HG03108 (cell line): ENCODE results near the gene BAIAP3.

Source experiments
- ATAC-seq: cut with Tn5 transposase; IDR thresholded peaks from one replicate; pipeline ENCODE4 v1.9.1; 2021; ENCODE audit warnings: moderate library complexity; ENCODE audit not compliant: unreplicated experiment

The BAIAP3 gene

GRCh38 chr16:1346422-1347285 is 13.2 kb downstream of the BAIAP3 start:
- ATAC-seq = no peak

GRCh38 chr16:1347286-1347855 is 13.9 kb downstream of the BAIAP3 start:
- no peak for ATAC-seq

GRCh38 chr16:1347962-1348361 is 14.5 kb downstream of the BAIAP3 start:
- ATAC-seq = no peak

- no peak for ATAC-seq
Observed at GRCh38 chr16:1348441-1348840, 15.0 kb downstream of the BAIAP3 start.

GRCh38 chr16:1348926-1349325 is 15.5 kb downstream of the BAIAP3 start:
- ATAC-seq = no peak

GRCh38 chr16:1349351-1349750 is 15.9 kb downstream of the BAIAP3 start:
- no peak for ATAC-seq

GRCh38 chr16:1349951-1350350 is 16.5 kb downstream of the BAIAP3 start:
- no peak for ATAC-seq

- ATAC-seq = no peak
Observed at GRCh38 chr16:1350691-1351090, 17.2 kb downstream of the BAIAP3 start.

GRCh38 chr16:1351215-1351581 is 17.8 kb downstream of the BAIAP3 start:
- ATAC-seq = peak; percentile 11

- ATAC-seq = peak; percentile 69
Observed at GRCh38 chr16:1351582-1352362, 18.3 kb downstream of the BAIAP3 start, which contains the start of the genes GNPTG and TSR3. Gene GNPTG (plus strand): TSS chr16:1351931. CDS start chr16:1351966, 35 bp downstream. Gene TSR3 (minus strand): TSS chr16:1351878. CDS start chr16:1351804, 74 bp downstream.

- no peak for ATAC-seq
Observed at GRCh38 chr16:1354815-1355540, 21.5 kb downstream of the BAIAP3 start.

GRCh38 chr16:1355591-1355990 is 22.1 kb downstream of the BAIAP3 start:
- ATAC-seq = no peak

- ATAC-seq = no peak
Observed at GRCh38 chr16:1356061-1356900, 22.8 kb downstream of the BAIAP3 start.

- ATAC-seq = no peak
Observed at GRCh38 chr16:1357906-1358566, 24.6 kb downstream of the BAIAP3 start.

GRCh38 chr16:1361685-1362360 is 28.4 kb downstream of the BAIAP3 start:
- ATAC-seq = no peak

GRCh38 chr16:1362807-1363206 is 29.4 kb downstream of the BAIAP3 start:
- no peak for ATAC-seq

GRCh38 chr16:1363501-1364041 is 30.1 kb downstream of the BAIAP3 start:
- no peak for ATAC-seq

- ATAC-seq = no peak
Observed at GRCh38 chr16:1364510-1364909, 31.1 kb downstream of the BAIAP3 start.
